Cardiac septum (tissue), 1 donor: ENCODE data around the gene ATP8B4. TPM values are rescaled to one million over a fixed set of nuclear protein-coding genes. Genes with fewer than 3 reads are reported as not detected.
"Not testable (repeated sequence)": the region's sequence is repeated elsewhere in the genome, so short reads cannot be mapped to it uniquely, and the experiment has no call there.

Experiments
- DNase-seq: peaks from one replicate; pipeline ENCODE4 v3.0.0-alpha.2; 2020; ENCODE audit warnings: low spot score
- intact Hi-C: fragments of 100-400 bp; cut with DNase I; formaldehyde crosslinking; loops from one replicate; pipeline ENCODE4 v1.14.0; 2022
- total RNA-seq: library from RNA; stranded (reverse); fragmentation: NEBNext Ultra II Directional; extraction: Animal tissue kit (Norgen Biotek cat#: 25700); gene quantifications from one replicate; pipeline ENCODE4 v1.2.1, GENCODE V29; 2021
- donor health status: DM: no; HTN: no; CAD: no.

Gene ATP8B4
- total RNA-seq, 1 donor from 2014 or later = 3.1 TPM

DNA sequence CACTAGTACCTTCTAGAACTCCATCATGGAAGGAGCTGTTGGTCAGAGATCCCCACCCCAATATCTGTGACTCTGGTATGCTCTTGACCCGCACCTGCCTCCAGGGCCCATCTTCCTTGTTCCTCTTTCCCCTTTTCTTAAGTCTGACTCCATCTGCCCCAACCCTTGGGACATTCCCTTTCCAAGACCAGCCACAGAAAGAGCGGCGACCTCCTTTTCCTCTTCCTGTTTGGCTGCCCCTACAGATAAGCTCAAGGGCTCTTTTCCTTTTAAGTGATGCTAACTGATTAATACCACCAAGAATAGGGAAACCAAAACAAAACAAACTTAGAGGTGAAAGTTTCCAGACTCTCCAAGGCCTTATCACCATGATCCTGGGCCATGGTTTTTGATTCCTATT, 21.9 kb upstream of the ATP8B4 start:
- intact Hi-C loops = loop anchor here (10.0 kb wide), 2 partner anchors 906 to 1786 kb away; no protein-coding TSS in a partner anchor
- DNase-seq = no peak

DNA sequence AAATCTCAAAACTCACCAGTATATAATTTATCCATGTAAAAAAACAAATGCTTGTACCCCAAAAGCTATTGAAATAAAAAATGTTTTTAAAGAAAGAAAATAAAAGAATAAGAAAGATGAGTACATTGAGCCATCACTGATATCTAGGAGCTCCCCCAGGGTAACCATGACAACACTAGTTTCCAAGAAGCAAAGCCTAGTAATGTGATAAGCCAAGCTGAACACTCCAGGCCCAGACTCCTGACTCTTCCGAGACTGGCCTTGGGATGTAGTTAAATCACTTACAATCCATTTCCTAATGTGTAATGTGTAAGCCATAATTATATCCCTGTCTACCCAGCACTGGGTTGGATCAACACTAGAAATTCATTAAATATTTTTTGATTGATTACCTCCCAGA, 21.1 kb upstream of the ATP8B4 start:
- DNase-seq = no peak
- intact Hi-C loops = loop anchor here (10.0 kb wide), 2 partner anchors 905 to 1785 kb away; no protein-coding TSS in a partner anchor

DNA sequence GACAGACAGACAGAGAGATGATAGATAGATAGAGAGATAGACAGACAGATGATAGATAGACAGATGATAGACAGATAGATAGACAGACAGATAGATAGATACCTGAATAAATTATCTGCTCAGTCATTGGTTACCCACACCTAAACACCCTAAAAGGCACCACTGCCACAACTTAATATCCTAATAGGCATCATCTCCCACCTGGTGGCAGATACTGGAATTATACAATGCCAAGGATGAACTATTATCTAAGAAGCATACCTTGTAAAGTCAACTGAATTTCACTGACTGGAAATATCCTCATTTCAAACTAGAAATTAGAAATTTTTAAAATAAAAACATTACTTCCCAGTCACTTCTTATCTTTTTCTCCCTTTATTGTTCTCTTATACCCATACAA, 19.4 kb upstream of the ATP8B4 start:
- intact Hi-C loops = no loop called here
- DNase-seq = no peak

DNA sequence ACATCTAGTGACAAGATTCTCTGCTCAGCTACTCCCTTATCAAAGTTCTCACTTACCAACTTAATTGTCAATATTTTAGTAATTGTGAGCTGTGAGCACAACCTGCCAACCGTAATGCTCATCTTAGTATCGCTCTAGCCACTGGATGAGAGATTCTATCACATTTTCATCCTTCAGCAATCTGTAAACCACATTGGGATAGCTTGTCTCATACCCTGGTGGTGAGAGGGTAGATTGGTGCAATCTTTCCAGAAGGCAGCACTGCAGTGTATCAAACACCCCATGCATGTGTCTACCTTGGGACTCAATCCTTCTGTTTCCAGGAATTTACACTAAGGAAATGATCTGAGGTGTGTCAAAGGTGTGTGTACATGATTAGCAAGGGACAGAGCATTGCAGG, 18.9 kb upstream of the ATP8B4 start:
- DNase-seq = no peak
- intact Hi-C loops = no loop called here

DNA sequence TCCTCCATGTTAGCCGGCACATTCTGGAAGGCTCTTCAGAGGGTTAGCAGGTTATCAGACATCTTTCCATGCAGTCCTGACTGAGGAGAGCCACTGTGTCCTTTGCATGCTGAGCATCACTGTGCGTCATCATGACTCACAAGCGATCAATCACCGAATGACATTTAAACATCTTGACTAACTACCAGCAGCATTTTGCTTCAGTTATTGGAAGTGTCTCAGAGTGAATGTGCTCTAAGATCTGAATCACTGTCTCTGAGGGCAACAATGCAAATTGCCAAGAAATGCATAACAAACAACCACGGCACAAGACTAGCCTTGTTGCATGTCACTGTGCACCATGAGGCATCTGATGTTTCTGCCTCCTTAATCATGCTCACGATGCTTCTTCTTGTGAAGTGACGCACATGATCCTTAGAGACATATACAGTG, 18.3 kb upstream of the ATP8B4 start:
- intact Hi-C loops = no loop called here
- no peak for DNase-seq

DNA sequence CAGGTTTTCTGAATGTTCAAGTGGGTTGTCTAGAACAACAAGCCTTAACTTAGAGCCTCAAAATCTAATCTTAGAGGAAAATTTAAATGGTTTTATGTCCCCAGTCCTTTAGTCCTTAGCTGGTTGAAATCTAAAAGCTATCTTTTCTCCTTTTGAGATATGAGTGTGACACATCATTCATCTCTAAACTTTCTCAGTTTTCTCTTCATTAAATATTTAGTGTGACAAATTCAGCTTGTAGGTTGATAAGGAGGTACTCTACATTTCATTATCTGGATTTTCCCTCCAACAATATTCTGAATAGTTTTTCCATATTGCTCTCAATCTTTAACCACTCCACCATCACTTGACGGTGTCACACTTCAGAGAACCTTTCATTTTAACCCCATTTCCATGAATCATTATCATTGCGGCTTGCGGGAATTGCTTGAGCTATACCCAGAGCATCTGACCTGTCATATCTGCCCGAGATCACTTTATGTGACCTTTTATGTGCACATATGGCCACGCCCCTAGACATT, 16.1 kb upstream of the ATP8B4 start:
- intact Hi-C loops = no loop called here
- no peak for DNase-seq

DNA sequence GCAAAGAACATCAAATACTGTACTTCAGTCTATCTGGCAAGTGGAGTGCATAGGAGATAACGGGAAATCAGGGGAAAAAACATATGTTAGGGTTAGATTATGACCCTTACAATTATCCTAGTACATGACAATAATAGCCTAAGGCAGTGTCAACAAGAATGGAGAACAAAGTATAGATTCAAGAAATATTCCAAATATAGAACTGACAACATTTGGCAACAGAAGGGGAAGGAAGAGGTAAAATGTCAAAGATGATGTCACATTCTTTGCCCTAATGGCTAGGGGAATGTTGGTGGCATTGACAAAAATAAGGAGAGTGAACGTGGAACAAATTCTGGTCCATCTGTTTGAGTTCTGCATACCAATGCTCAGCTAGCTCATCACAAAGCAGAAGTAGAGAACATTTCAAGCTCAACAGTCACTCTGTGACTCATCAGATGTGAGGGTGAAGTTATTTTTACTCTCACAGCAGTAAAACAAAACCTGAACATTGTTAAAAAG, 15.5 kb upstream of the ATP8B4 start:
- intact Hi-C loops = no loop called here
- no peak for DNase-seq

DNA sequence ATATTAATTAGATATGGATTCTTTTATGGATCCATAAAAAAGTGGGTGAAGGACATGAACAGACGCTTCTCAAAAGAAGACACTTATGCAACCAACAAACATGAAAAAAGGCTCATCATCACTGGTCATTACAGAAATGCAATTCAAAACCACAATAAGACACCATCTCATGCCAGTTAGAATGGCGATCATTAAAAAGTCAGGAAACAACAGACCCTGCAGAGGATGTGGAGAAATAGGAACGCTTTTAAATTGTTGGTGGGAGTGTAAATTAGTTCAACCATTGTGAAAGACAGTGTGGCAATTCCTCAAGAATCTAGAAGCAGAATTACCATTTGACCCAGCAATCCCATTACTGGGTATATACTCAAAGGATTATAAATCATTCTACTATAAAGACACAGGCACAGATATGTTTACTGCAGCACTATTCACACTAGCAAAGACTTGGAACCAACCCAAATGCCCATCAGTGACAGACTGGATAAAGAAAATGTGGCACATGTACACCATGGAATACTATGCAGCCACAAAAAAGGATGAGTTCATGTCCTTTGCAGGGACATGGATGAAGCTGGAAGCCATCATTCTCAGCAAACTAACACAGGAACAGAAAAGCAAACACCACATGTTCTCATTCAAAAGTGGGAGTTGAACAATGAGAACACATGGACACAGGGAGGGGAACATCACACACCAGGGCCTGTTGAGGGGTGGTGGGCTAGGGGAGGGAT, 13.4 kb upstream of the ATP8B4 start:
- DNase-seq, intact Hi-C loops: not testable (repeated sequence)

DNA sequence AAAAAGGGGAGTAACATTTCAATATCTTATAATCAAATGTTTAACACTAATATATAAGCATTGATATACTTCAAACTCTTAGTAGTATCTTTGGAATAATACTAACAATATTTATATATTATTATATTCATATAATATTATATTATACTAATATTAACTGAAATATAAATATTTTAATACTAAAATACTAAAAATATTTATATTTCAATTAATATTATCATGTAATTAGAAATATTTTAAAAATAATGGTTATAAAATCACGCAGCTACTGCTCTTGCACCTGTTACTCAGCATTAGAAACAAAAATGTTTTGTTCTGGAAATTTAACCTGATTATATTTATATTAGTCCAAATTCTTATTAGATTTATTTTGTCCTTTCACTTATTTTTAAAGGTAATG, 12.6 kb upstream of the ATP8B4 start:
- intact Hi-C loops = no loop called here
- DNase-seq = no peak

DNA sequence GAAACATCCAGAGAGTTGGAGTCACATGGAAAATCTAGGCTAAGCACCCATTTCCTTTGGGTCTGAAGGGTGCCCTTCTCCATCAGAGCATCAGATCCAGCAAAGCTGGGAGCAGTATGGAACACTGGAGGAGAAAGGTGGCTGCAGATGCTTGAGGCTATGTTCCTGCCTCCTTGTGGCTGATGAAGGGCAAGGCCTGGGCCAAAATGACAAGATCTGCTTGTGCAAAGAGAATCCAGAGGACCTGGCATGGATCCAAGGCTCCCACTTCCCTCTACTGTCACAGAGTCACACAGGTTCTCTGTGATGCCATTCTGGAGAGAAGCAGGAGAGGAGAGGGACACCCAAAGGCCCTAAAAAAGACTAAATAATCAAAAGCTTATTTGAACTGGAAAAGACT, 9.2 kb upstream of the ATP8B4 start:
- intact Hi-C loops = no loop called here
- peak; percentile 92 for DNase-seq

DNA sequence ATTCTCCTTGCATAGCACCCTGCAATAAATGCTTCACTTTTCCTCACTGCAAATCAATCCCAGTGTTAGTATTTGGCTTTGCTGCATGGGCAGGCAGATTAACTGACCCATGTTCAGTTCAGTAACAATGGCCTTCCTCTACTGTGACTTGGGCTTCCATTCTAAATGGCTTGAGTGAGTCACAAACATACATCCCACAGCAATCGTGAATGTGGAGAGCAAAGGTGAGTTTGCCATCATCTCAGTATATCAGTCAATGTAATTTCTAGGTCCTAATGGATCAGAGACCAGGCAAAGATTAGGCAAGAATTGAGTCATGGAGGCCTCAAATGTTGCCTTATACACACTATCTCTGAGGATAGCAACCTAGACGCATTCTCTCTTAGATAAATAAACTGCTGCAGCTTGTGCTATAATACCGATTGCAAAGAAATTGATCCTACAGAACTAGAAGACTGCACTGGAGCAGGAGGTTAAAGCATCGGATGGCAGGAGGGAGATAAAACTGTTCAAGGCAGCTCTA, 8.3 kb upstream of the ATP8B4 start:
- no peak for DNase-seq
- intact Hi-C loops = no loop called here

DNA sequence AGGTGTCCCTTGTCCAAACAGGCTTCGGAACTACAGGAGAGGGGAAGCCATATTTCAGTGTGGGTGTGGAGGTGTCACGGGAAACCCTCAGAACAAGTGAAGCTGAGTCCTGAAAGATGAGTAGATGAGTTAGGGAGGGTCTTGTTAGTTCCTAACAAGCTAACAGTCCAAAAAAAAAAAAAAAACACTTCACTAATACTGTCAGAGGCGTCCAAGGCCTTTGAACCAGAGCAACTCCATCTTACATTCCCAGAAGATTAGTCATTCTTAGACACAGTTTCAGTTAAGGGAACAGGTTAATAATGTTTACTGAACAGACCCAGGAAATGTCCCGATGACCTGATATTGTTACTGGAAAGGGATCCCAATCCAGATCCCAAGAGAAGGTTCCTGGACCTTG, 7.0 kb upstream of the ATP8B4 start:
- intact Hi-C loops = no loop called here
- DNase-seq = no peak

DNA sequence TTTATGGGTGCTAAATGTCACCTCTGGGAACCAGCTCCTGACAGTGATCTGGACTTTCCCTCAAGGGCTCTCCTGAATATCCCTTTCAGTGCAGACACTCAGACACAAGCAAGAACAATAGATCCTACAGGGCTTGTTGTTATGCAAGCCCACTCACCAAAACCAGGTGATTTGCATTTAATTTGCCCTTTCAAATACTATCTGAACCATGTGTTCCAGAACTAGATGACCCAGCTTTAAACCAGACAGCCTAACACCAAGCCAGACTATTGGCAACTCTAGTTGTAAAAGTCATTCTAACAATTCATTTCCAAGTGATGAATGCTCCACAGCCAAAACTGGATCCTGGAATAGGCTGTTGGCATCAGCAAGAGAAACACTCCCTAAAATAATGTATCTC, 5.6 kb upstream of the ATP8B4 start:
- intact Hi-C loops = no loop called here
- DNase-seq = no peak

DNA sequence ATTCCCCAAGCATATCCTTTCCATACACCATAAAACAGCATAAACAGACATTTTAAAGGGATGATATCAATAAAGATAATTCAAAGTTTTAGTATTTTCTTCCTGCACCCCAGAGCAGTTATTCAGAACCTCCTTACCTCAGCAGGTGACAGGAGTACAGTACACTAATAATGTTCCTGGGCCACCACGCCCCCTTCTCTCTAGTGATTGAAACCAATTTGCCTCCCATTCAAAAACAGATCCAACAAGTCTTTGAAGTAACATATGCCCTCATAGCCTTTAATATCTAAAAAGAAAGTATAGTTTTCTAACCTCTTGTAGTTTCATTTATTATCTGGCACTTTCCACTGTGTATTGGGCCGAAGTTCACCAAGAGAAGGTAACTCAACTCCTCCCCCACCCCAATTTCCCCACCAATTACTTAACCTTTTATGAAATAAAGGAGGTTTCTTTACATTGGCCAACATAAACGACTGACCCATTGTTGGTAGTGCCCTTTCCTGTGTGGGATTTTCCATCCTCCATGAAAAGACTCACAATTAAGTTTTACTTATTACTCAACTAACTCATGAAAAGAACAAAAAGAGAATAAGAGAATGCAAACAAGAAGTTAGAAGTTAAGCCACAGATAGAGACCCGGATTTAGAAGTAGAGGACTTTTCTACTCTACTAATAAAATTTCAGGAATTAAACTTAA, 5.0 kb upstream of the ATP8B4 start:
- DNase-seq = no peak
- intact Hi-C loops = no loop called here

DNA sequence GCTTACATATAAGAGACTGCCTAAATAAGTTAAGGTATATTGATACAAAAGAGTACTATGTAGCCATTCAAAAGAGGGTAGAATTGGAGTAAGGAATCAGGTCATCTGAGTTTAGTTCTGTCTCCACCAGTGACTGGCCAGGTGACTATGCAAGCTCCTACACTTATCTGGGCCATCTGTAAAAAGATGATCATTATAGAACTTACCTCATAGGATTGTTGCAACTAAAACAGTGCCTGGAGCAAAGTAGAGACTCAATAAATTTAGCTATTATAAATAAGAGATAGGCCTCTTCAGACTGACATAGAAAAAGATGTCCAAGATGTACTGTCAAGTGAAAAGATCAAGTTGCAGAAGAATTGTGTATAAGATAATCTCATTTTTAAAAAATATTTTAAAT, 1.7 kb upstream of the ATP8B4 start:
- intact Hi-C loops = no loop called here
- DNase-seq = no peak

DNA sequence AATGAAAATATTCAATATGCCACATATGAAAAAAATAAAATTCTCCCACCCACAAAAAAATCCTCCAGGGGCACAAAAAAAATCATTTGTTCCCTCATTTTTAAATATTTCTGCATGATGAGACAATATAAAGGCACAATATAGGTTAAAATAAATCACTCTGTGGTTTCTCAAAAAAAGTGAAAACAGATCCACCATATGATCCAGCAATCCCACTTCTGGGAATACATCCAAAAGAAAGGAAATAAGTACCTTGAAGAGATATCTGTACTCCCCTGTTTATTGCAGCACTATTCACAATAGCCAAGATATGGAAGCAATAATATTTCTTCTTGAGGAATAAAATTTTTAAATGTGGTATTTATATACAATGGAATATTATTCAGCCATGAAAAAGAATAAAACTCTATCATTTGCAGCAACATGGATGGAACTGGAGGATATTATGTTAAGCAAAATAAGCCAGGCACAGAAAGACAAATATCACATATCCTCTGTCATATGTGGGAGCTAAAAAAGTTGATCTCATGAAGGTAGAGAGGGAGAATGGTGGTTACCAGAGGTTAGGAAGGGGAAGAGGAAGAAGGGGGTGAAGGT, 1.5 kb downstream of the ATP8B4 start:
- no peak for DNase-seq
- intact Hi-C loops = no loop called here

DNA sequence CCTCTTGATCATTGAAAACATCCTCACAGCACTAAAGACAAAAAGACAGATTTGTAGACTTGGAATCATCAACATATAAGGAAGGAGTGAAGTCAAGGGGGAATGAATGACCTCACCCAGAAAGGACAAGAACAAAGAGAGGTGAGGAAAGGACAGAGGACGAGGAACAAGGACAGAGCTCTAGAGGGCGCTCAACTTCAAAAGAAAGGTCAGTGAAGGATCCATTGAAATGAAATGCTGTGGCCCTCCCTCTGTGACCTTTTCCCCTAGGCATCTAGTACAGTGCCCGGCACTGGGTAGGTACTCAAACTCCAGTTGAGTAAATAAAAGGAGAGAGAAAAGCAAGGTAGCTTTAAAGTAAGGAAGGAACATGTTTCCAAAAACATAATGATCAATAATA, 2.6 kb downstream of the ATP8B4 start:
- intact Hi-C loops = no loop called here
- DNase-seq = no peak

DNA sequence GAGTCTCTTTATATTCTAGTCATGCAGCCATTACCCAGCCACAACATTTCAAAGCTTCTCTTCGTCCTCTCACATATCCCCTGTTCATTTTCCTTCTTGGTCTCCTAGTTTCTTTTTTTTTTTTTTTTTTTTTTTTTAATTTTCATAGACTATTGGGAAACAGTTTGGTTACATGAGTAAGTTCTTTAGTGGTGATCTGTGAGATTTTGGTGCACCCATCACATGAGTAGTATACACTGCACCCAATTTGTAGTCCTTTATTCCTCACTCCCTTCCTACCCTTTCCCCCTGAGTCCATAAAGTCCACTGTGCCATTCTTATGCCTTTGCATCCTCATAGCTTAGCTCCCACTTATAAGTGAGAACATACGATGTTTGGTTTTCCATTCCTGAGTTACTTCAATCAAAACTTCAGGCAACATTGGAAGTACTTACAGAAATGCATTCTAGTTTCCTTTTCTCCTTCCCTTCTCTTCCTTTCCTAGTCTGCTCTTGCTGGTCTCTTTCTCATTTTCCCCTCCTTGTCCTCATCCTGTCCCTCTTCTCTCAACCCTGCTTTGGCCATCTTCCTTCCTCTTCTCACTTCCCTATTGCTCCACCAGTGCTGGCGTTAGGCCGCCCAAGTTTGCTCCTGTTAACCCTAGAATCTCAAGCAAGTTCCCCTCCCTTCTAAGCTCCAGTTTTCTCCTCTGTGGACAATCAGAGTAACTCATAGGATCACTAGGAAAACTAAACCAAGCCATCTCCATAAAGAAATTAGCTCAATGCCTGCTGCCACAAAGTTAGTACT, 4.8 kb downstream of the ATP8B4 start:
- intact Hi-C loops = no loop called here
- no peak for DNase-seq

DNA sequence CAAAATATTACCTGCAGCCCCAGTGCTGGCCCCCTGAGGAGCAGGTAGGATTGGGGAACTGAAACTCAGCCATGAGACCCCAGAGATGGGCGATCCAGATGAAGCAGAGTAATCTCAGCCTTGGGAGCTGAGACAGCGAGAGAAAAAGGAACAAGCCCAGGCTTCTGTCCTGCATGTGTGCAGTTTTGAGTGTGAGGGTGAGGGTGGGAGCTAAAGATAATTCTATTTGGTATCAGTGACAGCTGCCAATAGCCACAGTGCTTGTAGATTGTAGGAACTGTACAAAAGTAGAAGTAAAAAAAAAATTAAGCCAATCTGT, 5.9 kb downstream of the ATP8B4 start:
- intact Hi-C loops = no loop called here
- DNase-seq = no peak
